HEK293 (cell line): Measurements from ENCODE around the gene ISM1.

Experiments used
- CTCF ChIA-PET: fragments of 350-600 bp; formaldehyde crosslinking; extraction: SDS; loops from one replicate; lab custom pipeline; 2021; ENCODE audit warnings: antibody characterized with exemption; lab: Yijun Ruan, JAX
- POLR2A ChIA-PET: fragments of 300-600 bp; formaldehyde crosslinking; extraction: SDS; loops from one replicate; lab custom pipeline; 2020; ENCODE audit warnings: antibody characterized with exemption, inconsistent platforms; lab: Yijun Ruan, JAX
- H3K27ac ChIP-seq: fragments of 200-500 bp; sonication (Bioruptor generic); 2 replicates; pipeline ENCODE4 v1.5.1; 2014; ENCODE audit warnings: low read depth, low read length, control low read depth, inconsistent platforms; ENCODE audit errors: extremely low read depth
- H3K36me3 ChIP-seq, 2 experiments: fragments of 200-500 bp in 1 of 2; sonication (Bioruptor generic) in 1 of 2; 1 replicate in 1 of 2; 2 replicates in 1 of 2; pipeline ENCODE4 v1.5.1; 2014 to 2017; ENCODE audit warnings: inconsistent platforms in 2 of 2, low read length in 2 of 2; ENCODE audit not compliant: control insufficient read depth in 2 of 2, insufficient read depth in 1 of 2
- H3K4me1 ChIP-seq: fragments of 200-500 bp; sonication (Bioruptor generic); 2 replicates; pipeline ENCODE4 v1.5.1; 2014; ENCODE audit warnings: mild to moderate bottlenecking, low read length, inconsistent platforms; ENCODE audit not compliant: control insufficient read depth, insufficient read depth
- H3K4me3 ChIP-seq: 2 replicates; pipeline ENCODE4 v1.5.1; 2011; ENCODE audit warnings: low read depth, mild to moderate bottlenecking, control low read depth, low read length, moderate library complexity
- H3K9me3 ChIP-seq: fragments of 200-500 bp; sonication (Bioruptor generic); 2 replicates; pipeline ENCODE4 v1.5.1; 2014; ENCODE audit warnings: low read depth, low read length, inconsistent platforms; ENCODE audit not compliant: control insufficient read depth, insufficient read depth
- FEZF1 ChIP-seq: fragments of 450-650 bp; formaldehyde crosslinking; IDR thresholded peaks from 2 replicates; pipeline ENCODE4 v1.5.1; 2016; ENCODE audit warnings: missing biosample characterization, missing genetic modification characterization
- RBAK ChIP-seq: fragments of 450-650 bp; formaldehyde crosslinking; IDR thresholded peaks from 2 replicates; pipeline ENCODE4 v1.5.1; 2016; ENCODE audit warnings: missing biosample characterization, missing genetic modification characterization
- SP7 ChIP-seq: fragments of 450-650 bp; formaldehyde crosslinking; IDR thresholded peaks from 2 replicates; pipeline ENCODE4 v1.5.1; 2016; ENCODE audit warnings: missing biosample characterization, missing genetic modification characterization
- WT1 ChIP-seq: fragments of 450-650 bp; formaldehyde crosslinking; IDR thresholded peaks from 2 replicates; pipeline ENCODE4 v1.5.1; 2016; ENCODE audit warnings: missing biosample characterization, missing genetic modification characterization
- ZNF121 ChIP-seq: fragments of 450-650 bp; formaldehyde crosslinking; IDR thresholded peaks from 2 replicates; pipeline ENCODE4 v1.5.1; 2016; ENCODE audit warnings: missing biosample characterization, missing genetic modification characterization
- ZNF138 ChIP-seq: fragments of 450-650 bp; formaldehyde crosslinking; IDR thresholded peaks from 2 replicates; pipeline ENCODE4 v1.5.1; 2016; ENCODE audit warnings: missing biosample characterization, missing genetic modification characterization, borderline replicate concordance
- ZNF19 ChIP-seq: fragments of 450-650 bp; formaldehyde crosslinking; IDR thresholded peaks from 2 replicates; pipeline ENCODE4; 2016; ENCODE audit warnings: missing biosample characterization, missing genetic modification characterization, low read depth
- ZNF280D ChIP-seq: fragments of 450-650 bp; formaldehyde crosslinking; IDR thresholded peaks from 2 replicates; pipeline ENCODE4 v1.5.1; 2016; ENCODE audit warnings: missing biosample characterization, missing genetic modification characterization
- ZNF350 ChIP-seq: fragments of 450-650 bp; formaldehyde crosslinking; IDR thresholded peaks from 2 replicates; pipeline ENCODE4 v1.5.0; 2017; ENCODE audit warnings: missing biosample characterization, mild to moderate bottlenecking, missing genetic modification characterization
- ZNF362 ChIP-seq: fragments of 450-650 bp; formaldehyde crosslinking; IDR thresholded peaks from 2 replicates; pipeline ENCODE4 v1.5.1; 2016; ENCODE audit warnings: missing biosample characterization, missing genetic modification characterization
- ZNF391 ChIP-seq: fragments of 450-650 bp; formaldehyde crosslinking; IDR thresholded peaks from 2 replicates; pipeline ENCODE4 v1.5.1; 2016; ENCODE audit warnings: low read depth, missing biosample characterization, missing genetic modification characterization, borderline replicate concordance
- ZNF660 ChIP-seq: fragments of 450-650 bp; IDR thresholded peaks from 2 replicates; pipeline ENCODE4 v1.5.1; 2018; ENCODE audit warnings: missing biosample characterization, mild to moderate bottlenecking, missing genetic modification characterization
- ZNF785 ChIP-seq: fragments of 450-650 bp; formaldehyde crosslinking; IDR thresholded peaks from 2 replicates; pipeline ENCODE4 v1.5.1; 2016; ENCODE audit warnings: missing biosample characterization, missing genetic modification characterization
- ZNF791 ChIP-seq: fragments of 450-650 bp; formaldehyde crosslinking; IDR thresholded peaks from 2 replicates; pipeline ENCODE4 v1.5.1; 2016; ENCODE audit warnings: missing biosample characterization, missing genetic modification characterization
- ZSCAN23 ChIP-seq: fragments of 450-650 bp; formaldehyde crosslinking; IDR thresholded peaks from 2 replicates; pipeline ENCODE4 v1.5.1; 2016; ENCODE audit warnings: missing biosample characterization, missing genetic modification characterization
- TF ChIP-seq, protein P1 (sequence below): fragments of 450-650 bp; formaldehyde crosslinking; conservative IDR thresholded peaks from 2 replicates; pipeline ENCODE4 v1.5.1; 2016; ENCODE audit warnings: low read depth, missing biosample characterization, missing genetic modification characterization
- TF ChIP-seq, protein P2 (sequence below): fragments of 450-650 bp; formaldehyde crosslinking; IDR thresholded peaks from 2 replicates; pipeline ENCODE4 v1.5.1; 2017; ENCODE audit warnings: missing biosample characterization, missing genetic modification characterization

The ISM1 gene

GRCh38 chr20:13333036-13333435 lies 112.0 kb downstream of the ISM1 start:
- Histone ChIP-seq H3K4me3 (no peak overlapping the region), H3K9me3 (no peaks in the 10 kb centered on the region), H3K27ac (no peak overlapping the region), H3K4me1 (no peaks in the 10 kb centered on the region), H3K36me3 (no peaks in the 10 kb centered on the region)
- ChIA-PET POLR2A (no interaction called here), CTCF (no interaction called here)
- TF ChIP-seq ZNF785 (tag by site-specific recombination) (no peak), ZNF138 (tag by site-specific recombination) (no peak), ZNF791 (tag by site-specific recombination) (no peak), SP7 (no peak), WT1 (tag by site-specific recombination) (no peak), FEZF1 (no peak), ZSCAN23 (no peak)
- TF ChIP-seq, protein P1, sequence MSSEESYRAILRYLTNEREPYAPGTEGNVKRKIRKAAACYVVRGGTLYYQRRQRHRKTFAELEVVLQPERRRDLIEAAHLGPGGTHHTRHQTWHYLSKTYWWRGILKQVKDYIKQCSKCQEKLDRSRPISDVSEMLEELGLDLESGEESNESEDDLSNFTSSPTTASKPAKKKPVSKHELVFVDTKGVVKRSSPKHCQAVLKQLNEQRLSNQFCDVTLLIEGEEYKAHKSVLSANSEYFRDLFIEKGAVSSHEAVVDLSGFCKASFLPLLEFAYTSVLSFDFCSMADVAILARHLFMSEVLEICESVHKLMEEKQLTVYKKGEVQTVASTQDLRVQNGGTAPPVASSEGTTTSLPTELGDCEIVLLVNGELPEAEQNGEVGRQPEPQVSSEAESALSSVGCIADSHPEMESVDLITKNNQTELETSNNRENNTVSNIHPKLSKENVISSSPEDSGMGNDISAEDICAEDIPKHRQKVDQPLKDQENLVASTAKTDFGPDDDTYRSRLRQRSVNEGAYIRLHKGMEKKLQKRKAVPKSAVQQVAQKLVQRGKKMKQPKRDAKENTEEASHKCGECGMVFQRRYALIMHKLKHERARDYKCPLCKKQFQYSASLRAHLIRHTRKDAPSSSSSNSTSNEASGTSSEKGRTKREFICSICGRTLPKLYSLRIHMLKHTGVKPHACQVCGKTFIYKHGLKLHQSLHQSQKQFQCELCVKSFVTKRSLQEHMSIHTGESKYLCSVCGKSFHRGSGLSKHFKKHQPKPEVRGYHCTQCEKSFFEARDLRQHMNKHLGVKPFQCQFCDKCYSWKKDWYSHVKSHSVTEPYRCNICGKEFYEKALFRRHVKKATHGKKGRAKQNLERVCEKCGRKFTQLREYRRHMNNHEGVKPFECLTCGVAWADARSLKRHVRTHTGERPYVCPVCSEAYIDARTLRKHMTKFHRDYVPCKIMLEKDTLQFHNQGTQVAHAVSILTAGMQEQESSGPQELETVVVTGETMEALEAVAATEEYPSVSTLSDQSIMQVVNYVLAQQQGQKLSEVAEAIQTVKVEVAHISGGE (tag by site-specific recombination), result no peak
- TF ChIP-seq, protein P2, sequence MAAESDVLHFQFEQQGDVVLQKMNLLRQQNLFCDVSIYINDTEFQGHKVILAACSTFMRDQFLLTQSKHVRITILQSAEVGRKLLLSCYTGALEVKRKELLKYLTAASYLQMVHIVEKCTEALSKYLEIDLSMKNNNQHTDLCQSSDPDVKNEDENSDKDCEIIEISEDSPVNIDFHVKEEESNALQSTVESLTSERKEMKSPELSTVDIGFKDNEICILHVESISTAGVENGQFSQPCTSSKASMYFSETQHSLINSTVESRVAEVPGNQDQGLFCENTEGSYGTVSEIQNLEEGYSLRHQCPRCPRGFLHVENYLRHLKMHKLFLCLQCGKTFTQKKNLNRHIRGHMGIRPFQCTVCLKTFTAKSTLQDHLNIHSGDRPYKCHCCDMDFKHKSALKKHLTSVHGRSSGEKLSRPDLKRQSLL, result no peak

DNA sequence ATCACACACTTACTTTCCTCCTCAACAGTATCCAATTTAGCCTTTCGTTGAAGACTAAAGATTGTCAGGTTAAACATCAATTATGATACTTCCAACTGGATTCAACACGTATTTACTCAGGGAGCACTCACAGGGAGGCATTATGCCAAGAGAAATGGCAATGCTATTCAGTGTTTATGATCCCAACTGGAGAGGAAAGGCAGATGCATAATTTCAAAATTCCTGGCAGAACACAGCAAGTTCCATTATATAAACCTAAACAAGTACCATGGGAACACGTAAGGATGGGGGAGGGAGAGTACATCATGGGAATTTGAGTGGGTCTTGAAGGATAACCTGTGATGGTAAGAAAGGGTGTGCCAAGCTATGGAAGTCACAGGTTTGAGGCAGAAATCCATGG lies 112.7 kb downstream of the ISM1 start:
- H3K4me3 ChIP-seq, result no peak overlapping the region
- H3K4me1 ChIP-seq, result no peaks in the 10 kb centered on the region
- no peaks in the 10 kb centered on the region for H3K9me3 ChIP-seq
- ChIA-PET CTCF (no interaction called here), POLR2A (no interaction called here)
- H3K27ac ChIP-seq, result no peak overlapping the region
- no peak for TF ChIP-seq ZNF121 (tag by site-specific recombination)
- no peak for TF ChIP-seq ZNF280D (tag by site-specific recombination)
- TF ChIP-seq ZNF660 (tag by site-specific recombination), result no peak
- no peak for TF ChIP-seq ZNF391
- no peak for TF ChIP-seq ZNF19
- H3K36me3 ChIP-seq, result no peaks in the 10 kb centered on the region

- no peaks in the 10 kb centered on the region for H3K4me1 ChIP-seq
- CTCF ChIA-PET, result no interaction called here
- TF ChIP-seq ZNF362 (tag by site-specific recombination) (no peak), ZNF350 (tag by site-specific recombination) (no peak), RBAK (tag by site-specific recombination) (no peak)
- no peak overlapping the region for H3K27ac ChIP-seq
- POLR2A ChIA-PET, result no interaction called here
- no peaks in the 10 kb centered on the region for H3K9me3 ChIP-seq
- no peaks in the 10 kb centered on the region for H3K36me3 ChIP-seq
- H3K4me3 ChIP-seq, result no peak overlapping the region
Measured at GRCh38 chr20:13336308-13337089, 115.4 kb downstream of the ISM1 start.
